ENCODE data around the gene SCGB3A2. TPM values are rescaled to one million over a fixed set of nuclear protein-coding genes. Genes with fewer than 3 reads are reported as not detected.

Gene SCGB3A2
- total and polyA plus RNA-seq, 2 experiments from 2014 or later: not detected

- Histone ChIP-seq H3K9ac (no peak overlapping the region), H3K9me2 (ENCODE audit: insufficient read depth) (no peaks in the 10 kb centered on the region), H3K36me3 (ENCODE audit: low read depth) (no peaks in the 10 kb centered on the region), H3K9me3 (ENCODE audit: low read depth) (no peaks in the 10 kb centered on the region), H3F3A (ENCODE audit: insufficient read depth) (no peaks in the 10 kb centered on the region), H3K4me2 (ENCODE audit: unreplicated experiment) (no peak overlapping the region), H3K27ac (no peak overlapping the region), H2AFZ (no peak overlapping the region), H4K20me1 (ENCODE audit: insufficient read depth) (no peaks in the 10 kb centered on the region), H3K4me1 (ENCODE audit: insufficient read depth) (no peaks in the 10 kb centered on the region), H3K79me2 (ENCODE audit: insufficient read depth) (no peaks in the 10 kb centered on the region), H3K4me3 (no peak overlapping the region), H3K27me3 (replicated peaks; ENCODE audit: insufficient read depth) (peaks cover 11% of the 10 kb centered on the region; the same call in 1 of the 2 replicates)
- DNase-seq: peak; percentile 68
- TF ChIP-seq EZH2 (IDR thresholded peaks at IDR 0.05; ENCODE audit: insufficient read depth, poor library complexity, severe bottlenecking) (no peak), EZH2phosphoT487 (IDR thresholded peaks at IDR 0.05; ENCODE audit: insufficient read depth, low read depth) (no peak)
- in situ Hi-C loops (cut with MboI): no loop called here
- WGBS, 2 experiments (ENCODE audit: low coverage in 1 of 2, low lambda C conversion rate in 2 of 2, missing lambda C conversion rate in 2 of 2): 0 to 2% methylated on average over 2 of the region's 2 CpGs
Observed at GRCh38 chr5:147857302-147858129, 21.0 kb upstream of the SCGB3A2 start.

GRCh38 chr5:147858565-147858964, 19.9 kb upstream of the SCGB3A2 start:
- DNase-seq: no peak
- Histone ChIP-seq H3K9ac (no peak overlapping the region), H4K20me1 (ENCODE audit: insufficient read depth) (no peaks in the 10 kb centered on the region), H3K36me3 (ENCODE audit: low read depth) (no peaks in the 10 kb centered on the region), H3F3A (ENCODE audit: insufficient read depth) (no peaks in the 10 kb centered on the region), H3K4me2 (ENCODE audit: unreplicated experiment) (no peak overlapping the region), H3K27ac (no peak overlapping the region), H3K9me3 (ENCODE audit: low read depth) (no peaks in the 10 kb centered on the region), H2AFZ (no peak overlapping the region), H3K4me3 (no peak overlapping the region), H3K79me2 (ENCODE audit: insufficient read depth) (no peaks in the 10 kb centered on the region), H3K9me2 (ENCODE audit: insufficient read depth) (no peaks in the 10 kb centered on the region), H3K27me3 (replicated peaks; ENCODE audit: insufficient read depth) (peaks cover 11% of the 10 kb centered on the region; the same call in 1 of the 2 replicates), H3K4me1 (ENCODE audit: insufficient read depth) (no peaks in the 10 kb centered on the region)
- in situ Hi-C loops (cut with MboI): no loop called here
- WGBS, 2 experiments (ENCODE audit: low coverage in 1 of 2, low lambda C conversion rate in 2 of 2, missing lambda C conversion rate in 2 of 2): 3 to 5% methylated on average over 1 of the region's 1 CpG
- TF ChIP-seq EZH2 (IDR thresholded peaks at IDR 0.05; ENCODE audit: insufficient read depth, poor library complexity, severe bottlenecking): no peak
- TF ChIP-seq EZH2phosphoT487 (IDR thresholded peaks at IDR 0.05; ENCODE audit: insufficient read depth, low read depth): no peak

- Histone ChIP-seq H3K79me2 (ENCODE audit: insufficient read depth) (no peaks in the 10 kb centered on the region), H3K9me2 (ENCODE audit: insufficient read depth) (no peaks in the 10 kb centered on the region), H3K4me2 (ENCODE audit: unreplicated experiment) (no peak overlapping the region), H3K9ac (no peak overlapping the region), H2AFZ (no peak overlapping the region), H3K36me3 (ENCODE audit: low read depth) (no peaks in the 10 kb centered on the region), H3K27me3 (replicated peaks; ENCODE audit: insufficient read depth) (peaks cover 3% of the 10 kb centered on the region; the same call in 1 of the 2 replicates), H3K27ac (no peak overlapping the region), H3K9me3 (ENCODE audit: low read depth) (no peaks in the 10 kb centered on the region), H3F3A (ENCODE audit: insufficient read depth) (no peaks in the 10 kb centered on the region), H3K4me3 (no peak overlapping the region), H4K20me1 (ENCODE audit: insufficient read depth) (no peaks in the 10 kb centered on the region), H3K4me1 (ENCODE audit: insufficient read depth) (no peaks in the 10 kb centered on the region)
- 57 to 65% methylated on average over 3 of the region's 3 CpGs for WGBS, 2 experiments (ENCODE audit: low coverage in 1 of 2, low lambda C conversion rate in 2 of 2, missing lambda C conversion rate in 2 of 2)
- TF ChIP-seq EZH2phosphoT487 (IDR thresholded peaks at IDR 0.05; ENCODE audit: insufficient read depth, low read depth) (no peak), EZH2 (IDR thresholded peaks at IDR 0.05; ENCODE audit: insufficient read depth, poor library complexity, severe bottlenecking) (no peak)
- no peak for DNase-seq
- in situ Hi-C loops (cut with MboI): no loop called here
Observed at GRCh38 chr5:147859962-147860640, 18.4 kb upstream of the SCGB3A2 start.

- WGBS, 2 experiments (ENCODE audit: low coverage in 1 of 2, low lambda C conversion rate in 2 of 2, missing lambda C conversion rate in 2 of 2): 14 to 21% methylated on average over 1 of the region's 1 CpG
- no peaks in the 10 kb centered on the region for H3K79me2 ChIP-seq (ENCODE audit: insufficient read depth)
- H2AFZ ChIP-seq: no peak overlapping the region
- in situ Hi-C loops (cut with MboI): no loop called here
- DNase-seq: no peak
- no peak overlapping the region for H3K27ac ChIP-seq
- no peaks in the 10 kb centered on the region for H3K4me1 ChIP-seq (ENCODE audit: insufficient read depth)
- H3K9ac ChIP-seq: no peak overlapping the region
- no peak overlapping the region for H3K4me3 ChIP-seq
- no peaks in the 10 kb centered on the region for H3F3A ChIP-seq (ENCODE audit: insufficient read depth)
- no peak for TF ChIP-seq EZH2phosphoT487 (IDR thresholded peaks at IDR 0.05; ENCODE audit: insufficient read depth, low read depth)
- no peak for TF ChIP-seq EZH2 (IDR thresholded peaks at IDR 0.05; ENCODE audit: insufficient read depth, poor library complexity, severe bottlenecking)
- peaks cover 3% of the 10 kb centered on the region; the same call in 1 of the 2 replicates for H3K27me3 ChIP-seq (replicated peaks; ENCODE audit: insufficient read depth)
- no peaks in the 10 kb centered on the region for H3K9me3 ChIP-seq (ENCODE audit: low read depth)
- no peaks in the 10 kb centered on the region for H3K36me3 ChIP-seq (ENCODE audit: low read depth)
- H4K20me1 ChIP-seq (ENCODE audit: insufficient read depth): no peaks in the 10 kb centered on the region
- no peak overlapping the region for H3K4me2 ChIP-seq (ENCODE audit: unreplicated experiment)
- H3K9me2 ChIP-seq (ENCODE audit: insufficient read depth): no peaks in the 10 kb centered on the region
Observed at GRCh38 chr5:147860641-147861025, 17.9 kb upstream of the SCGB3A2 start.

All from GM23248 (cell line).